Kidney (tissue), 14 donors: Measurements from ENCODE around the gene COL4A3. TPM values are rescaled to one million over a fixed set of nuclear protein-coding genes. Genes with fewer than 3 reads are reported as not detected.

ENCODE experiments used
- DNase-seq, 5 donors: peaks; one replicate each; pipeline ENCODE4 v3.0.0-alpha.2; 2013 to 2020
- FAIRE-seq: peaks from 2 replicates; lab custom pipeline; 2012; peaks lifted over from hg19 to GRCh38; lab: Jason Lieb, UNC
- H3K27ac ChIP-seq, 2 donors: one replicate each; pipeline ENCODE4 v1.7.0; 2013; ENCODE audit warnings: low read depth in 2 of 2, low read length in 2 of 2, inconsistent platforms in 1 of 2
- H3K27me3 ChIP-seq: one replicate; pipeline ENCODE4 v1.7.1; 2013; ENCODE audit warnings: low read length, inconsistent platforms; ENCODE audit not compliant: control insufficient read depth, insufficient read depth
- H3K36me3 ChIP-seq, 3 donors: one replicate each; pipeline versions ENCODE4 v1.7.0 to v1.7.1; 2013; ENCODE audit warnings: low read length in 3 of 3, control low read depth in 1 of 3, inconsistent platforms in 1 of 3; ENCODE audit not compliant: insufficient read depth in 3 of 3, control insufficient read depth in 2 of 3
- H3K4me1 ChIP-seq, 3 donors: one replicate each; pipeline versions ENCODE4 v1.7.0 to v1.7.1; 2013; ENCODE audit warnings: low read length in 3 of 3, inconsistent platforms in 1 of 3, low read depth in 1 of 3; ENCODE audit not compliant: control insufficient read depth in 2 of 3, insufficient read depth in 2 of 3
- H3K4me3 ChIP-seq, 3 donors: one replicate each; pipeline versions ENCODE4 v1.7.0 to v1.8.1; 2013; ENCODE audit warnings: low read length in 3 of 3, control low read depth in 1 of 3, inconsistent platforms in 1 of 3
- H3K9ac ChIP-seq, 3 donors: one replicate each; pipeline versions ENCODE4 v1.7.0 to v1.7.1; 2013; ENCODE audit warnings: low read length in 3 of 3, control low read depth in 1 of 3, inconsistent platforms in 1 of 3
- H3K9me3 ChIP-seq, 3 donors: one replicate each; pipeline versions ENCODE4 v1.7.0 to v1.7.1; 2013; ENCODE audit warnings: low read length in 3 of 3, control low read depth in 1 of 3, inconsistent platforms in 1 of 3; ENCODE audit not compliant: control insufficient read depth in 2 of 3, insufficient read depth in 1 of 3
- CTCF ChIP-seq: IDR thresholded peaks from 3 replicates; pipeline ENCODE4 v1.5.1; 2012; ENCODE audit warnings: mild to moderate bottlenecking, moderate library complexity, borderline replicate concordance; ENCODE audit not compliant: insufficient read depth; ENCODE audit errors: extremely low read depth
- intact Hi-C: fragments of 100-400 bp; cut with DNase I; formaldehyde crosslinking; loops from one replicate; pipeline ENCODE4 v1.11.1; 2022
- polyA plus RNA-seq: library from polyadenylated mRNA; stranded (reverse); fragments of 350-450 nt; fragmentation: Illumina TruSeq; extraction: RNeasy Lipid Tissue Mini Kit (QIAGEN cat#74804); gene quantifications from one replicate; pipeline ENCODE4 v1.2.3, GENCODE V29; 2014; ENCODE audit warnings: low read depth, low replicate concordance; ENCODE audit not compliant: insufficient read depth
- total RNA-seq: library from RNA; stranded (reverse); fragmentation: NEBNext Ultra II Directional; extraction: Animal tissue kit (Norgen Biotek cat#: 25700); gene quantifications from one replicate; pipeline ENCODE4 v1.2.1, GENCODE V29; 2021
- donor health status: control.
- donor health status: control.
- donor health status: control.
- donor health status: control.
- donor health status: control.
- donor health status: DM: yes; HTN: yes; CAD: no.
- donor health status: Normal renal cell carcinoma (clear cell type).

Gene COL4A3
- total and polyA plus RNA-seq, 2 donors from 2014 or later = 20.8 to 48.8 TPM

- no peak for DNase-seq
- no peak for FAIRE-seq
Measured at GRCh38 chr2:227154986-227155774, 9.2 kb upstream of the COL4A3 start.

GRCh38 chr2:227160164-227160563, 4.3 kb upstream of the COL4A3 start:
- H3K9ac ChIP-seq = no peak overlapping the region
- intact Hi-C loops = no loop called here
- DNase-seq (no peak), FAIRE-seq (no peak)
- H3K27me3 ChIP-seq = peaks cover 21% of the 10 kb centered on the region
- H3K4me3 ChIP-seq = no peak overlapping the region
- H3K4me1 ChIP-seq = peaks cover 0 to 8% (median 3%) of the 10 kb centered on the region in 3 donors
- no peak overlapping the region for H3K27ac ChIP-seq
- no peaks in the 10 kb centered on the region for H3K9me3 ChIP-seq
- no peak for TF ChIP-seq CTCF
- H3K36me3 ChIP-seq = no peaks in the 10 kb centered on the region

More at GRCh38 chr2:227154986-227155774, 9.2 kb upstream of the COL4A3 start:
- peaks cover 2% of the 10 kb centered on the region for H3K27me3 ChIP-seq
- H3K9me3 ChIP-seq = no peaks in the 10 kb centered on the region
- H3K4me3 ChIP-seq = no peak overlapping the region
- no peak overlapping the region for H3K9ac ChIP-seq
- intact Hi-C loops = no loop called here
- peak overlapping the region; percentile 20 to 33 for H3K27ac ChIP-seq
- no peaks in the 10 kb centered on the region for H3K36me3 ChIP-seq
- H3K4me1 ChIP-seq = peaks cover 0 to 19% (median 16%) of the 10 kb centered on the region in 3 donors
- TF ChIP-seq CTCF = no peak

GRCh38 chr2:227161947-227162346, 2.5 kb upstream of the COL4A3 start:
- peak overlapping the region; percentile 10 to 20 for H3K27ac ChIP-seq
- peaks cover 21% of the 10 kb centered on the region for H3K27me3 ChIP-seq
- DNase-seq (no peak), FAIRE-seq (no peak)
- peak overlapping the region in 1 of 3 donors; percentile 75 for H3K4me3 ChIP-seq
- H3K9ac ChIP-seq = no peak overlapping the region
- intact Hi-C loops = no loop called here
- no peaks in the 10 kb centered on the region for H3K9me3 ChIP-seq
- no peaks in the 10 kb centered on the region for H3K36me3 ChIP-seq
- TF ChIP-seq CTCF = no peak
- peaks cover 0 to 8% (median 3%) of the 10 kb centered on the region in 3 donors for H3K4me1 ChIP-seq
